Kasumi-1 (cell line): ENCODE measurements around the gene UBAC2.

ENCODE experiments used
- DNase-seq, 2 experiments: peaks; one replicate each; lab custom pipeline; 2025; lab: John Stamatoyannopoulos, UW

UBAC2 gene, protein sequence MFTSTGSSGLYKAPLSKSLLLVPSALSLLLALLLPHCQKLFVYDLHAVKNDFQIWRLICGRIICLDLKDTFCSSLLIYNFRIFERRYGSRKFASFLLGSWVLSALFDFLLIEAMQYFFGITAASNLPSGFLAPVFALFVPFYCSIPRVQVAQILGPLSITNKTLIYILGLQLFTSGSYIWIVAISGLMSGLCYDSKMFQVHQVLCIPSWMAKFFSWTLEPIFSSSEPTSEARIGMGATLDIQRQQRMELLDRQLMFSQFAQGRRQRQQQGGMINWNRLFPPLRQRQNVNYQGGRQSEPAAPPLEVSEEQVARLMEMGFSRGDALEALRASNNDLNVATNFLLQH

DNA sequence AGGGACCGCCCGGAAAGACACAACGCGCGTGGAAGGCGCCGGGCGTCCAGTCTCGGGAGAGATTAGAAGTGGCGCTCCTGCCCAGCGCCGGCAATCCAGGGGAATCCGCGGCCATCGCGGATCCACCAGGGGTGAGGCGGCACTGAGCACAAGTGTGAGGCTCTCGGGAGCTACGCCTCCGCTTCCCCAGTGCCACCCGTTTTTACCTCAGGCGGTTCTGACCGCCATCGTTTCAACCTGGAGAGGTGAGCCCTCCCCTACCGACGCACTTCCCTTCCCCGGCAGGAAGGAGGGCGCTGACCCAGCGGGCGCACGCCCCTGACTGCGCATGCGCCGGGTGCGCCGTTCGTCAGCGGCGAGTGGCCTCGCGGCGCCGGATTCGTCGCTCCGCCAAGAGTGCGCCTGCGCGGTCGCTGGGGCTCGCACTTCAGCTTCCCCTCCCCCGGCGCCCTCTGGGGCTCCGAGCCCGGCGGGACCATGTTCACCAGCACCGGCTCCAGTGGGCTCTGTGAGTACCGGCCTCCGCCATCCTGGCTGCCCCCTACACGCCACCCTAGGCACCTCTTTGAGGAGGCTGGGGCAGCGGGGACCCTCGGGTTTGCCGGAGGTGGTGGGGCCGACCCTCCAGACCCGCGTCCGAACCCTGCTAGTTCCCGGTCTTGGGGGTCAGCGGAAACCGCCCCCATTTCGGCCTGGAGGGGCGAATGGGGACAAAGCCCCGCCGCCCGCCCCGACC is at the start of gene UBAC2:
Gene UBAC2, plus strand, starts transcription at position 423 of the 736 bp plus-strand sequence. Its CDS starts 55 bp downstream, at position 478.
- peak; percentile 80 to 86 for DNase-seq

- no peak for DNase-seq
Observed at GRCh38 chr13:99151516-99151915, 49.1 kb upstream of the UBAC2 start.

DNA sequence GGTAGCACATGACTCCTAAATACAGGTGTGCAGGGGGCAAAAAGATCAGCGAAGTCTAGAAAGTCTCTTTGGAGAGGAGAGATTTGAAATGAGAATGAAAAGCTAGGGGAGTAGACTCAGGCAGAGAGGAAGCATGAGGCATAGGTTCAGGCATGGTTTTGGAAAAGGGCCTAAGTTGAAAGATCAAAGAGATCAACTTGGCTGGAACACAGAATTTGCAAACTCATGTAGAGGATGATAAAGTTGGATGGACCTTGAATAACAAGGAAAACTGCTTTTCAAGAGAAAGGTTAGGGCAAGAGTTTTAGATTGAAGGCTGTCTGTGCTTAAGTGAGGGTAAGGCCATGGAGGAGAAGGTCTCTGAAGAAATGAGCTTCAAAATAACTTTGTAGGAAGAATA is 47.4 kb upstream of the UBAC2 start:
- DNase-seq = no peak

- DNase-seq = no peak
Observed at GRCh38 chr13:99154064-99154463, 46.6 kb upstream of the UBAC2 start.

- no peak for DNase-seq
Observed at GRCh38 chr13:99155821-99156220, 44.8 kb upstream of the UBAC2 start.

DNA sequence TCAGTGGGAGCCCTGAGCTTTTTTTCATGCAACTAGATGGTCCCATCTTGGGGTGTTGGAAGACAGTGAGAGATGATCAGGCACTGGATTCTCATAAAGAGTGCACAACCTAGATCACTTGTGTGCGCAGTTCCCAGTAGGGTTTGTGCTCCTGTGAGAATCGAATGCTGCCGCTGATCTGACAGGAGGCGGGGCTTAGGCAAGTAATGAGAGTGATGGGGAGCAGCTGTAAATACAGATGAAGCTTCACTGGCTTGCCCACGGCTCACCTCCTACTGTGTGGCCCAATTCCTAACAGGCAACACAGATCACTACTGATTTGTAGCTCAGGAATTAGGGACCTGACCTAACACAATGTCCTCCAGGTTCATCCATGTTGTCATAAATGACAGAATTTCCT is 43.6 kb upstream of the UBAC2 start:
- no peak for DNase-seq

DNA sequence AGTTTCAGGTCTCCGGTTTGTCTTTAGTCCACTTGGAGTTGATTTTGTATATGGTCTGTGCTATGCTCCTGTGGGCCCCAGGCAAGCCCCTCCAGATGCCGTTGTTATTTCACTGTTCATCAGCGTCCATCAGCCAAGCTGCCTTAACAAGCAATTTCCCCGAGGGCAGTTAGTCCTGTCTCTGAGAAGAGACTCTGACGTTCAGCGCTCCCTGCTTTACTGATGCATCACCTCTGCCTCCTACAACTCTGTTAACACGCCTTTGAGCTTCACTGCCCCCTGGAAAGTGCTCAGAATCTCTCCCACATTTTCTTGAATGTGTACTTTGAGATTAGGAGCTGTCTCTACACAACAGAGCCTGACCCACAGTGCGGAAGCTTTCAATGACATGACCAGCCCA is 41.8 kb upstream of the UBAC2 start:
- DNase-seq = no peak

GRCh38 chr13:99159331-99160061 is 41.2 kb upstream of the UBAC2 start:
- DNase-seq = no peak

- no peak for DNase-seq
Observed at GRCh38 chr13:99160415-99160814, 40.2 kb upstream of the UBAC2 start.

- no peak for DNase-seq
Observed at GRCh38 chr13:99161512-99161911, 39.1 kb upstream of the UBAC2 start.

GRCh38 chr13:99162567-99163361 is 37.9 kb upstream of the UBAC2 start:
- DNase-seq = no peak

DNA sequence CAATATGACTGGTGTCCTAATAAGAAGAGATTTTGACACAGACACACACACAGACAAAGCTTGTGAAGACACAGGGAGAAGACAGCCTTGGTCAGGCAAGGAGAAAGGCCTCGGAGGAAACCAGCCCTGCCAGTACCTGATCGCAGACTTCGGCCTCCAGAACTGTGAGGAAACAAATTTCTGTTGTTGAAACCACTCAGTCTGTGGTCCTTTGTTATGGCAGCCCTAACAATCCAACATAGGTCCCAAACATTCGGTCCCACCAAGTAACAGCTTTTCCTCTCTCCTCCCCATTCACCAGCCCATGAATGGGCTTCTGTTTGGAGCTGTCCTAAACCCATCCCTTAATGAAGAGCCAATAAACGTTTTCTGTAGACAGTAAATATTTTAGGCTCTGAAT is 36.4 kb upstream of the UBAC2 start:
- no peak for DNase-seq

DNA sequence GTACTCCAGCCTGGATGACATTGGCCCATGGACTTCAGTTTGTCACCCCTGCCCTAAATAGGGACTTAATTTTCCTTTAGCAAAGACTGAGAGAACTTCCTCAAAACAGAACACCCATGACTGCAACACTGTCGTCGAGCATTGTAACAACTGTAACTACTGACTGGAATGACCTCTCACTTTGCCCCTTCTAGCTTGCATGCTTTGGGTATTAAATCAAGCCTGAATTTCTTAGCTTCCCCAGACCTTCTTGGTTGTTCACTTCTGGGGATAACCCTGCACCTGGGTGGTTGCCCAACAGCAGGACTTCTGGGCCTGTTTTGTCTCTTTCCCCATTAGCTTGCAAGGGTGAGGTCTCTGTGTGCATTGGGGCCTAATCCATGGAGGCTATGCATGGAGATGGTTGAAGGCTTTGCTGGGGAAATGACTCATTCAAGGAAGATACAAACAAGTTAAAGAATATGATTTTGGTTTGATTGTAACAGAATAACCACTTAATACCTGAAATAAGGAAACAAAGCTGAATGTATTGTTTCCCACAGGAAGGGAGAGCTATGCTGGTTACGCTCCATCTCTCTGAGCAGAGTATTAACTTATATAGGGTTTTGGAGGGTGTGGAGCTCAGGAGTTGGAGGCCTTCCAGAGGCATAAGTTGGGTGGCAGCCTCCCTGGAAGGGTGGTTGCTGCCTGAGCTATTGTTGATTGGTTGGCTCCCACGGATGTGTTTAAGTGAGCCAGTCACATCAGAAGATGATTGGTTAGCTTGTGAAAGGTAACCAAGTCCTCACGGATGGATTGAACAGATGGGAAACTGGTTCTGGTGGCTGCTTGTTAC is 34.7 kb upstream of the UBAC2 start:
- peak; percentile 28 to 50 for DNase-seq

DNA sequence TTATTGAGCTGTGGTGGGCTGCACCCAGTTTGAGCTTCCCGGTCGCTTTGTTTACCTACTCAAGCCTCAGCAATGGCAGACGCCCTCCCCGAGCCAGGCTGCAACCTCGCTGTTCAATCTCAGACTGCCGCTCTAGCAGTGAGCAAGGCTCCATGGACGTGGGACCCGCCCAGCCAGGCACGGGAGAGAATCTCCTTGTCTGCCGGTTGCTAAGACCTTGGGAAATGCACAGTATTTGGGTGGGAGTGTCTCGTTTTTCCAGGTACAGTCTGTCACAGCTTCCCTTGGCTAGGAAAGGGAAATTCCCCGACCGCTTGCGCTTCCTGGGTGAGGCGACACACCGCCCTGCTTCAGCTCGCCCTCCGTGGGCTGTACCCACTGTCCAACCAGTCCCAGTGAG is 27.7 kb upstream of the UBAC2 start:
- no peak for DNase-seq

DNA sequence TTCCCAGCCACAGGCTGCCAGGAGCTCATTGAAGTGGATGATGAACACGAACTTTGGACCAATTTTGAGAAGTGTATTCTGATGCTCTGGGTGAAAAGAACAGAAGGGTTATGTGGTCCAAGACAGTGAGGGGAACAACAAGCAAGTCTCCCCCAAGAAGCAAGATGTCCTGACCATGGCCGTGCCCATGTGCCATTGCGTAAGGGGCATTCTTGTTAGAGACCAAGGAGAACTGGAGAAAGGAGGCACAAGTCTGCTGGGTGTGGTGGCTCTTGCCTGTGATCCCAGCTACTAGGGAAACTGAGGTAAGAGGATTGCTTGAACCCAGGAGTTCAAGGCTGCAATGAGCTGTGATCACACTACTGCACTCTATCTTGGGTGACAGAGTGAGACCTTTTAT is 27.0 kb upstream of the UBAC2 start:
- no peak for DNase-seq

DNA sequence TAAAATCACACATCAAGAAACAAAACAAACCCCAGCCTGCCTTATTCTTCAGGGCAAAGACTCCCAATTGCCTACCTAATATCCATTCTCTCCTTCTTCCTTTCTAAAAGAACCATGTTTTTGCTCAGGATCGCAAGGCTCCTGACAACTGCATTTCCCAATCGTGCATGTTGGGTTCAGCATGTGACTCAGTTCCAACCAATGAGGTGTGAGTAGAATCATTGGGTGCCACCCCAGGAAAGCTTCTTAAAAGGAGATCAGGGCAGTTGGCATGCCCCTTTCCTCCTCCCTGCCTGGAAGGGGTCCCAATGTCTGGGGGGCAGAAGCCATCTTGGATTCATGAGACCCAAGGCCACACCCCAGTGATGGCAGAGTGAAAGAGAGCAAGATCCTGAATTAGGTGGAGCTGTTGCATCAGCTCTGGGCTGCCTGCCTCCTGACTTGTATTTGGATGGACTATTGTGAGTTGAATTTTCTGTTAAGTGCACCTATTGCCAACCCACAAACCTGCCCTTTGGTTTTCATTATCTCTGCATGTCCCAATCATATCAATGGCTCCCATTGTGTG is 26.0 kb upstream of the UBAC2 start:
- DNase-seq = no peak

DNA sequence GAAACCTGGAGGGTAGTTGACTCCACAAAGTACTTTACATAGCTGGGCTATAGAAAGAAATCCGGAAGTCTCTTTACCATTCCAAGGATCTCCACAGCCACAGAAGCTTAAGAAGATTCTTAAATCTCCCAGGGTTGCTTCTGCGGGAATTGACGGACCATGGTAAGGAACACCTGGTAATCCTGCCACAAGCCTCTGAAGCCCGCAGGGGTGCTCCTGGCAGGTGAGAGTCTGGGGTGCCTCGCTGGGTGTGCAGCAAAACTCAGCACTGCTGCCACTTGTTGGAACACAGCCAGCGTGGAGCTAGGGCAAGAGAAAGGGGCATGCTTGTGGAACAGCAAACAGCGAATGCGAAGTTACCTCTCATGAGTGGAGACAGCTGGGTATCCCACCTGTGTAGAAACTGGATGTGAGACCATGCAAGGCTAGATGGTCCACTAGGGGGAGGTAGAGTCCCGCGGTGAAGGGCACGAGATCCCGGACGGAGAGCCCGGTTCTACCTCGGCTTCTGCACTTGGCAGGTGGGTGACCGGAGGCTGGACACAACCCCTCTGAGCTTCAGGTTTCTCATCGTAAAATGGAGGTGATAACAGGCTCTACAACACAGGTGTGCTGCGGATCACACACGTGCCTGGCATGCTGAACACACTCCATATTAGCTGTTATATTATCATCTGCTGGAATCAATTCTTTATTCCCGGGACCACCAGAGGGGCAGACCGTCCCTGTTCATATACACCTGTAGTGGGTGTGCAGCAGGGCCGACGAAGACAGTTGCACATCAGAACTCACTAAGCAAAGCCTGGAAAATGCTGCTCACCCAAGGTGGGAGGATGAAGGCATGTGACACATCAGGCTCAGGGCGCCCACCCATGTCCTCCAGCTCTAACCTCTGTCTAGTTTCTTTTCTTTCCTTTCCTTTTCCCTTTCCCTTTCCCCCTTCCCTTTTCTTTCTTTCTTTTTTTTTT is 24.1 kb upstream of the UBAC2 start:
- peak; percentile 35 to 36 for DNase-seq

GRCh38 chr13:99178636-99179035 is 22.0 kb upstream of the UBAC2 start:
- DNase-seq = peak; percentile 42 to 44

- no peak for DNase-seq
Observed at GRCh38 chr13:99179460-99179859, 21.2 kb upstream of the UBAC2 start.

DNA sequence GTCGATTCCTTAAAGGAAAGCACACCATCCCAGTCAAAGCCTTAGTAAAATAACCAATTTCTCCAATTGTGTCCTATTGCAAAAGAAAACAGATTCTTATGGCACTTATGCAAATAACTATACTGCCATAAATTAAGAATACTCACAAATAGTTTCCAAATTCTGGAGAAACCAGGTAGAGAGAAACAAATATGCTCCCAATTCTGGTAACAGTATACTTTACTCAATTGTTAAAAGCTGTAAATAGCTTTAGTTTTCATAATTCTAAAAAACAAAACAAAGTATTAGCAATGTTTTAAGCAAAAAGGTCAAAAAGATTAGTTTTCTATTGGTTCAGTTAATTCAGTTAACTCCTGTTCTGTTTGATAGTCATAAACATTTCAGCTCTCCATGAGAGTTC is 18.2 kb upstream of the UBAC2 start:
- DNase-seq = no peak
